K562 (cell line): ENCODE measurements around the gene B2M. TPM values are rescaled to one million over a fixed set of nuclear protein-coding genes. Genes with fewer than 3 reads are reported as not detected.
A peak's percentile ranks its signal among the peaks of the same experiment; 100 is the strongest.

Experiments used
- CBX2 ChIP-seq: fragments of 200-600 bp; sonication (generic); IDR thresholded peaks from one replicate; pipeline ENCODE4 v1.6.1; 2012; ENCODE audit warnings: mild to moderate bottlenecking, low read length, inconsistent platforms; ENCODE audit not compliant: insufficient read depth, poor library complexity, severe bottlenecking
- CHD4 ChIP-seq: fragments of 200-600 bp; sonication (generic); IDR thresholded peaks from 3 replicates; pipeline ENCODE4 v1.6.1; 2012; ENCODE audit warnings: low read depth, mild to moderate bottlenecking, mixed read lengths, low read length, inconsistent platforms; ENCODE audit not compliant: insufficient read depth, insufficient replicate concordance, poor library complexity, severe bottlenecking
- CREB1 ChIP-seq, 2 experiments: sonication (generic) in 1 of 2; formaldehyde crosslinking in 1 of 2; IDR thresholded peaks; 2 replicates each; pipeline versions ENCODE4 v1.6.1 to v1.8.0; 2012 to 2022; ENCODE audit warnings: inconsistent platforms in 1 of 2, mild to moderate bottlenecking in 1 of 2, missing genetic modification reagents in 1 of 2, moderate library complexity in 1 of 2
- ESRRB ChIP-seq: fragments of 250-450 bp; sonication (Bioruptor Pico); IDR thresholded peaks from 2 replicates; pipeline ENCODE4 v1.5.0; 2020; ENCODE audit warnings: mild to moderate bottlenecking, moderate library complexity, borderline replicate concordance
- FOXJ2 ChIP-seq: fragments of 200-800 bp; sonication (Bioruptor generic); IDR thresholded peaks from 2 replicates; pipeline ENCODE4 v1.6.1; 2016; ENCODE audit warnings: missing genetic modification characterization, missing compliant biosample characterization
- HDAC1 ChIP-seq, 2 experiments: fragments of 450-650 bp; IDR thresholded peaks; 2 replicates each; pipeline ENCODE4 v1.6.1; 2016 to 2017; ENCODE audit warnings: inconsistent platforms in 1 of 2, mild to moderate bottlenecking in 1 of 2, moderate library complexity in 1 of 2
- HOXB6 ChIP-seq: fragments of 250-450 bp; sonication (Bioruptor Pico); IDR thresholded peaks from 2 replicates; pipeline ENCODE4 v1.5.1; 2022; ENCODE audit warnings: mild to moderate bottlenecking, borderline replicate concordance
- KDM4B ChIP-seq, 2 experiments: fragments of 450-650 bp in 1 of 2; sonication (generic) in 1 of 2; IDR thresholded peaks; 2 replicates each; pipeline ENCODE4 v1.6.1; 2016 to 2017; ENCODE audit warnings: borderline replicate concordance in 2 of 2, antibody characterized with exemption in 1 of 2, low read depth in 1 of 2, mild to moderate bottlenecking in 1 of 2
- MAFF ChIP-seq: IDR thresholded peaks from 2 replicates; pipeline ENCODE4 v1.6.1; 2012; ENCODE audit warnings: low read length, improper control_type of control experiment
- NFE2L1 ChIP-seq: fragments of 450-650 bp; IDR thresholded peaks from 2 replicates; pipeline ENCODE4 v1.6.1; 2016; ENCODE audit warnings: missing genetic modification characterization, low read depth, mild to moderate bottlenecking, missing compliant biosample characterization, moderate library complexity, borderline replicate concordance
- NFXL1 ChIP-seq: fragments of 450-650 bp; formaldehyde crosslinking; IDR thresholded peaks from 2 replicates; pipeline ENCODE4 v1.4.0; 2021; ENCODE audit warnings: mild to moderate bottlenecking
- RB1 ChIP-seq: fragments of 450-650 bp; IDR thresholded peaks from 2 replicates; pipeline ENCODE4 v1.6.1; 2017; ENCODE audit warnings: low read depth, mild to moderate bottlenecking
- ZNF197 ChIP-seq: fragments of 200-800 bp; sonication (Bioruptor generic); IDR thresholded peaks from 2 replicates; pipeline ENCODE4 v1.6.1; 2016; ENCODE audit warnings: low read depth, missing genetic modification characterization, missing compliant biosample characterization
- ZNF224 ChIP-seq: sonication (generic); formaldehyde crosslinking; IDR thresholded peaks from 2 replicates; pipeline ENCODE4 v1.8.0; 2022; ENCODE audit warnings: mild to moderate bottlenecking, missing genetic modification reagents
- ZNF766 ChIP-seq: fragments of 200-800 bp; sonication (Bioruptor generic); conservative IDR thresholded peaks from 2 replicates; pipeline ENCODE4 v1.6.1; 2016; ENCODE audit warnings: missing genetic modification characterization, missing compliant biosample characterization
- ZSCAN29 ChIP-seq: fragments of 450-650 bp; IDR thresholded peaks from 2 replicates; pipeline ENCODE4 v1.6.1; 2017
- polyA plus RNA-seq, 8 experiments: library from polyadenylated mRNA; depleted of rRNA in 4 of 8; stranded (reverse) in 5 of 8; unstranded in 3 of 8; fragments of >200 nt; fragmentation: Nextera tagmentation in 2 of 8; fragmentation: Illumina TruSeq in 1 of 8; extraction: Ambion mirVana in 2 of 8; extraction: Trizol in 1 of 8; gene quantifications; 2 replicates each; pipeline versions ENCODE4 v1.2.1 to v1.2.3, GENCODE V29; 2011 to 2014; ENCODE audit warnings: inconsistent platforms in 1 of 8, missing spikeins in 1 of 8
- total RNA-seq, 7 experiments: library from RNA; depleted of rRNA in 6 of 7; stranded (reverse); fragments of >200 nt in 6 of 7; fragmentation: Illumina TruSeq in 2 of 7; extraction: Trizol in 2 of 7; gene quantifications; 2 replicates each; pipeline versions ENCODE4 v1.2.1 to v1.2.3, GENCODE V29; 2011 to 2021; ENCODE audit warnings: low replicate concordance in 1 of 7
- TF ChIP-seq, protein P1 (sequence below): fragments of 450-650 bp; IDR thresholded peaks from 2 replicates; pipeline ENCODE4 v1.6.1; 2014; ENCODE audit warnings: low read depth, mild to moderate bottlenecking, moderate library complexity, borderline replicate concordance
- TF ChIP-seq, protein P2 (sequence below), 2 experiments: fragments of 450-650 bp; IDR thresholded peaks; 2 replicates each; pipeline ENCODE4 v1.6.1; 2018; ENCODE audit warnings: mild to moderate bottlenecking in 2 of 2, low read depth in 1 of 2; ENCODE audit not compliant: partially characterized antibody in 2 of 2
- TF ChIP-seq, protein P3 (sequence below): sonication (generic); formaldehyde crosslinking; IDR thresholded peaks from 2 replicates; pipeline ENCODE4 v1.8.0; 2022; ENCODE audit warnings: missing genetic modification reagents, mild to moderate bottlenecking, borderline replicate concordance

The B2M gene
- total and polyA plus RNA-seq, 9 of the 15 experiments (the other 6 are each of a cell fraction or from before 2014, with no cell fraction given), result 460 to 3,138 (median 1,032) TPM

DNA sequence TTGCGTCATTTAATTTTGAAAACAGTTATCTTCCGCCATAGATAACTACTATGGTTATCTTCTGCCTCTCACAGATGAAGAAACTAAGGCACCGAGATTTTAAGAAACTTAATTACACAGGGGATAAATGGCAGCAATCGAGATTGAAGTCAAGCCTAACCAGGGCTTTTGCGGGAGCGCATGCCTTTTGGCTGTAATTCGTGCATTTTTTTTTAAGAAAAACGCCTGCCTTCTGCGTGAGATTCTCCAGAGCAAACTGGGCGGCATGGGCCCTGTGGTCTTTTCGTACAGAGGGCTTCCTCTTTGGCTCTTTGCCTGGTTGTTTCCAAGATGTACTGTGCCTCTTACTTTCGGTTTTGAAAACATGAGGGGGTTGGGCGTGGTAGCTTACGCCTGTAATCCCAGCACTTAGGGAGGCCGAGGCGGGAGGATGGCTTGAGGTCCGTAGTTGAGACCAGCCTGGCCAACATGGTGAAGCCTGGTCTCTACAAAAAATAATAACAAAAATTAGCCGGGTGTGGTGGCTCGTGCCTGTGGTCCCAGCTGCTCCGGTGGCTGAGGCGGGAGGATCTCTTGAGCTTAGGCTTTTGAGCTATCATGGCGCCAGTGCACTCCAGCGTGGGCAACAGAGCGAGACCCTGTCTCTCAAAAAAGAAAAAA is 1.2 kb downstream of the B2M start (continued):
- TF ChIP-seq, protein P1, sequence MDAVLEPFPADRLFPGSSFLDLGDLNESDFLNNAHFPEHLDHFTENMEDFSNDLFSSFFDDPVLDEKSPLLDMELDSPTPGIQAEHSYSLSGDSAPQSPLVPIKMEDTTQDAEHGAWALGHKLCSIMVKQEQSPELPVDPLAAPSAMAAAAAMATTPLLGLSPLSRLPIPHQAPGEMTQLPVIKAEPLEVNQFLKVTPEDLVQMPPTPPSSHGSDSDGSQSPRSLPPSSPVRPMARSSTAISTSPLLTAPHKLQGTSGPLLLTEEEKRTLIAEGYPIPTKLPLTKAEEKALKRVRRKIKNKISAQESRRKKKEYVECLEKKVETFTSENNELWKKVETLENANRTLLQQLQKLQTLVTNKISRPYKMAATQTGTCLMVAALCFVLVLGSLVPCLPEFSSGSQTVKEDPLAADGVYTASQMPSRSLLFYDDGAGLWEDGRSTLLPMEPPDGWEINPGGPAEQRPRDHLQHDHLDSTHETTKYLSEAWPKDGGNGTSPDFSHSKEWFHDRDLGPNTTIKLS, result no peak
- TF ChIP-seq, protein P2, sequence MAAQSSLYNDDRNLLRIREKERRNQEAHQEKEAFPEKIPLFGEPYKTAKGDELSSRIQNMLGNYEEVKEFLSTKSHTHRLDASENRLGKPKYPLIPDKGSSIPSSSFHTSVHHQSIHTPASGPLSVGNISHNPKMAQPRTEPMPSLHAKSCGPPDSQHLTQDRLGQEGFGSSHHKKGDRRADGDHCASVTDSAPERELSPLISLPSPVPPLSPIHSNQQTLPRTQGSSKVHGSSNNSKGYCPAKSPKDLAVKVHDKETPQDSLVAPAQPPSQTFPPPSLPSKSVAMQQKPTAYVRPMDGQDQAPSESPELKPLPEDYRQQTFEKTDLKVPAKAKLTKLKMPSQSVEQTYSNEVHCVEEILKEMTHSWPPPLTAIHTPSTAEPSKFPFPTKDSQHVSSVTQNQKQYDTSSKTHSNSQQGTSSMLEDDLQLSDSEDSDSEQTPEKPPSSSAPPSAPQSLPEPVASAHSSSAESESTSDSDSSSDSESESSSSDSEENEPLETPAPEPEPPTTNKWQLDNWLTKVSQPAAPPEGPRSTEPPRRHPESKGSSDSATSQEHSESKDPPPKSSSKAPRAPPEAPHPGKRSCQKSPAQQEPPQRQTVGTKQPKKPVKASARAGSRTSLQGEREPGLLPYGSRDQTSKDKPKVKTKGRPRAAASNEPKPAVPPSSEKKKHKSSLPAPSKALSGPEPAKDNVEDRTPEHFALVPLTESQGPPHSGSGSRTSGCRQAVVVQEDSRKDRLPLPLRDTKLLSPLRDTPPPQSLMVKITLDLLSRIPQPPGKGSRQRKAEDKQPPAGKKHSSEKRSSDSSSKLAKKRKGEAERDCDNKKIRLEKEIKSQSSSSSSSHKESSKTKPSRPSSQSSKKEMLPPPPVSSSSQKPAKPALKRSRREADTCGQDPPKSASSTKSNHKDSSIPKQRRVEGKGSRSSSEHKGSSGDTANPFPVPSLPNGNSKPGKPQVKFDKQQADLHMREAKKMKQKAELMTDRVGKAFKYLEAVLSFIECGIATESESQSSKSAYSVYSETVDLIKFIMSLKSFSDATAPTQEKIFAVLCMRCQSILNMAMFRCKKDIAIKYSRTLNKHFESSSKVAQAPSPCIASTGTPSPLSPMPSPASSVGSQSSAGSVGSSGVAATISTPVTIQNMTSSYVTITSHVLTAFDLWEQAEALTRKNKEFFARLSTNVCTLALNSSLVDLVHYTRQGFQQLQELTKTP (IDR thresholded peaks at IDR 0.05; ENCODE audit: low read depth in 1 of 2, partially characterized antibody in 2 of 2), result peak; percentile 39 to 47
- no peak for TF ChIP-seq CREB1 (IDR thresholded peaks at IDR 0.05)
- TF ChIP-seq CREB1 (CRISPR knock-in tag; IDR thresholded peaks at IDR 0.05), result no peak
- no peak for TF ChIP-seq NFXL1 (CRISPR knock-in tag)
- no peak for TF ChIP-seq ESRRB (CRISPR knock-in tag)
- TF ChIP-seq MAFF, result no peak
- TF ChIP-seq FOXJ2, result no peak; the same call in 1 of the 2 replicates
- no peak for TF ChIP-seq ZNF197 (CRISPR knock-in tag)
- TF ChIP-seq ZNF766 (CRISPR knock-in tag), result no peak
- TF ChIP-seq CHD4, result no peak
- TF ChIP-seq ZSCAN29, result no peak
- TF ChIP-seq KDM4B (IDR thresholded peaks at IDR 0.05; ENCODE audit: borderline replicate concordance in 2 of 2, low read depth in 1 of 2), result no peak
- TF ChIP-seq HDAC1 (IDR thresholded peaks at IDR 0.05), result 0 out of 4 replicates have a peak, but pooled peaks of 1 of the 2 experiments have one; percentile 53
- TF ChIP-seq, protein P3, sequence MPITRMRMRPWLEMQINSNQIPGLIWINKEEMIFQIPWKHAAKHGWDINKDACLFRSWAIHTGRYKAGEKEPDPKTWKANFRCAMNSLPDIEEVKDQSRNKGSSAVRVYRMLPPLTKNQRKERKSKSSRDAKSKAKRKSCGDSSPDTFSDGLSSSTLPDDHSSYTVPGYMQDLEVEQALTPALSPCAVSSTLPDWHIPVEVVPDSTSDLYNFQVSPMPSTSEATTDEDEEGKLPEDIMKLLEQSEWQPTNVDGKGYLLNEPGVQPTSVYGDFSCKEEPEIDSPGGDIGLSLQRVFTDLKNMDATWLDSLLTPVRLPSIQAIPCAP (CRISPR knock-in tag), result 0 out of 2 replicates have a peak, but pooled peaks have one; percentile 42
- no peak for TF ChIP-seq NFE2L1 (tag)
- no peak for TF ChIP-seq CBX2
- TF ChIP-seq RB1, result no peak
- TF ChIP-seq ZNF224 (CRISPR knock-in tag), result no peak
- no peak for TF ChIP-seq HOXB6
